NB4 (cell line): ENCODE measurements around the gene AGPAT3.

ENCODE experiments used
- DNase-seq: peaks from one replicate; pipeline ENCODE4 v3.0.0; 2010; ENCODE audit warnings: low read depth
- H3K4me3 ChIP-seq: one replicate; pipeline ENCODE4 v1.5.1; 2011; ENCODE audit warnings: mild to moderate bottlenecking, low read depth, low read length, moderate library complexity
- CTCF ChIP-seq: IDR thresholded peaks from one replicate; pipeline ENCODE4 v1.5.1; 2012; ENCODE audit warnings: low read depth, low read length
- MAX ChIP-seq: IDR thresholded peaks from 2 replicates; pipeline ENCODE4 v1.6.1; 2011; ENCODE audit warnings: low read depth, low read length
- MYC ChIP-seq: IDR thresholded peaks from 2 replicates; pipeline ENCODE4 v1.6.1; 2011; ENCODE audit warnings: low read depth, low read length
- POLR2A ChIP-seq: IDR thresholded peaks from 2 replicates; pipeline ENCODE4 v1.6.1; 2011; ENCODE audit warnings: mild to moderate bottlenecking; ENCODE audit not compliant: insufficient read length; ENCODE audit errors: extremely low read depth

AGPAT3 gene

GRCh38 chr21:43972850-43973633 is 108.0 kb downstream of the AGPAT3 start:
- no peak for DNase-seq
- no peak overlapping the region for H3K4me3 ChIP-seq
- TF ChIP-seq POLR2A = no peak
- no peak for TF ChIP-seq MYC

GRCh38 chr21:43973634-43973955 is 108.6 kb downstream of the AGPAT3 start:
- H3K4me3 ChIP-seq = no peak overlapping the region
- TF ChIP-seq MAX (no peak), POLR2A (no peak), CTCF (no peak), MYC (no peak)
- DNase-seq = no peak

- no peak overlapping the region for H3K4me3 ChIP-seq
- TF ChIP-seq CTCF (no peak), MAX (peak; percentile 44; the same call in 1 of the 2 replicates)
- DNase-seq = no peak
Observed at GRCh38 chr21:43974791-43975468, 109.9 kb downstream of the AGPAT3 start.

- H3K4me3 ChIP-seq = no peak overlapping the region
- TF ChIP-seq CTCF (peak; percentile 82), MAX (no peak), POLR2A (no peak)
- DNase-seq = peak; percentile 78
Observed at GRCh38 chr21:43975469-43976098, 110.6 kb downstream of the AGPAT3 start.

- TF ChIP-seq CTCF = no peak
- no peak for DNase-seq
- no peak overlapping the region for H3K4me3 ChIP-seq
Observed at GRCh38 chr21:43976661-43977060, 111.6 kb downstream of the AGPAT3 start.

- no peak for DNase-seq
- no peak for TF ChIP-seq POLR2A
- TF ChIP-seq CTCF = no peak
- no peak for TF ChIP-seq MYC
- TF ChIP-seq MAX = no peak
- no peak overlapping the region for H3K4me3 ChIP-seq
Observed at GRCh38 chr21:43978060-43978459, 113.0 kb downstream of the AGPAT3 start.
